Nephron (organoid): ENCODE results near the gene ABHD4.

Source experiments
- H3K27ac Mint-ChIP-seq, 3 experiments: 2 replicates each; pipeline ENCODE4 v1.8.0; 2020; ENCODE audit warnings: mixed read lengths in 3 of 3, mild to moderate bottlenecking in 2 of 3, moderate library complexity in 1 of 3
- H3K27me3 Mint-ChIP-seq: 2 replicates; pipeline ENCODE4 v1.8.0; 2021; ENCODE audit warnings: low read depth, mild to moderate bottlenecking, moderate library complexity, mixed read lengths
- H3K36me3 Mint-ChIP-seq: 2 replicates; pipeline ENCODE4 v1.8.0; 2020; ENCODE audit warnings: low read depth, mixed read lengths
- H3K4me1 Mint-ChIP-seq: 2 replicates; pipeline ENCODE4 v1.8.0; 2020; ENCODE audit warnings: mixed read lengths
- H3K4me3 Mint-ChIP-seq, 3 experiments: 2 replicates each; pipeline ENCODE4 v1.8.0; 2020; ENCODE audit warnings: mild to moderate bottlenecking in 3 of 3, mixed read lengths in 3 of 3, moderate library complexity in 2 of 3
- H3K9me3 Mint-ChIP-seq: 2 replicates; pipeline ENCODE4 v1.8.0; 2020; ENCODE audit warnings: mixed read lengths
- CTCF ChIP-seq, 3 experiments: fragments of 200-600 bp; sonication (generic); IDR thresholded peaks; one replicate each; pipeline ENCODE4 v1.5.0; 2021; ENCODE audit warnings: antibody characterized with exemption in 3 of 3; ENCODE audit not compliant: unreplicated experiment in 3 of 3

The ABHD4 gene, protein sequence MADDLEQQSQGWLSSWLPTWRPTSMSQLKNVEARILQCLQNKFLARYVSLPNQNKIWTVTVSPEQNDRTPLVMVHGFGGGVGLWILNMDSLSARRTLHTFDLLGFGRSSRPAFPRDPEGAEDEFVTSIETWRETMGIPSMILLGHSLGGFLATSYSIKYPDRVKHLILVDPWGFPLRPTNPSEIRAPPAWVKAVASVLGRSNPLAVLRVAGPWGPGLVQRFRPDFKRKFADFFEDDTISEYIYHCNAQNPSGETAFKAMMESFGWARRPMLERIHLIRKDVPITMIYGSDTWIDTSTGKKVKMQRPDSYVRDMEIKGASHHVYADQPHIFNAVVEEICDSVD

GRCh38 chr14:22598099-22598895 lies at the start of gene ABHD4:
ABHD4 (plus strand) TSS chr14:22598300; CDS start chr14:22598307, 7 bp downstream.
- TF ChIP-seq CTCF (IDR thresholded peaks at IDR 0.05; ENCODE audit: unreplicated experiment in 3 of 3): no peak
- peak within 1 kb of the TSS; percentile 80 to 92 (median 91) for H3K27ac Mint-ChIP-seq
- H3K9me3 Mint-ChIP-seq: no peaks in the 10 kb centered on the region
- peaks cover 17% of the 10 kb centered on the region for H3K36me3 Mint-ChIP-seq
- peak within 1 kb of the TSS; percentile 93 to 97 (median 97) for H3K4me3 Mint-ChIP-seq
- peaks cover 6% of the 10 kb centered on the region for H3K27me3 Mint-ChIP-seq
- peaks cover 17% of the 10 kb centered on the region for H3K4me1 Mint-ChIP-seq

GRCh38 chr14:22549324-22549962 lies 48.7 kb upstream of the ABHD4 start:
- Mint-ChIP-seq H3K36me3 (no peaks in the 10 kb centered on the region), H3K4me3 (no peak overlapping the region), H3K27me3 (peaks cover 9% of the 10 kb centered on the region), H3K9me3 (no peaks in the 10 kb centered on the region), H3K27ac (peak overlapping the region; percentile 80 to 97 (median 93)), H3K4me1 (peaks cover 66% of the 10 kb centered on the region)
- TF ChIP-seq CTCF (IDR thresholded peaks at IDR 0.05; ENCODE audit: unreplicated experiment in 3 of 3): no peak

- Mint-ChIP-seq H3K36me3 (no peaks in the 10 kb centered on the region), H3K27me3 (peaks cover 8% of the 10 kb centered on the region), H3K27ac (peak overlapping the region; percentile 80 to 97 (median 93))
Measured at GRCh38 chr14:22549981-22550673, 48.0 kb upstream of the ABHD4 start.

DNA sequence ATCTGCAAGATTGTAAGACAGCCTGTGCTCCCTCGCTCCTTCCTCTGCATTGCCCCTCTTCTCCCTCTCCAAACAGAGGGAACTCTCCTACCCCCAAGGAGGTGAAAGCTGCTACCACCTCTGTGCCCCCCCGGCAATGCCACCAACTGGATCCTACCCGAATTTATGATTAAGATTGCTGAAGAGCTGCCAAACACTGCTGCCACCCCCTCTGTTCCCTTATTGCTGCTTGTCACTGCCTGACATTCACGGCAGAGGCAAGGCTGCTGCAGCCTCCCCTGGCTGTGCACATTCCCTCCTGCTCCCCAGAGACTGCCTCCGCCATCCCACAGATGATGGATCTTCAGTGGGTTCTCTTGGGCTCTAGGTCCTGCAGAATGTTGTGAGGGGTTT lies 46.5 kb upstream of the ABHD4 start:
- no peak for TF ChIP-seq CTCF (IDR thresholded peaks at IDR 0.05; ENCODE audit: unreplicated experiment in 3 of 3)
- peak overlapping the region; percentile 57 to 97 (median 93) for H3K27ac Mint-ChIP-seq
- no peaks in the 10 kb centered on the region for H3K9me3 Mint-ChIP-seq
- H3K4me1 Mint-ChIP-seq: peaks cover 54% of the 10 kb centered on the region
- no peaks in the 10 kb centered on the region for H3K36me3 Mint-ChIP-seq
- H3K4me3 Mint-ChIP-seq: no peak overlapping the region
- peaks cover 8% of the 10 kb centered on the region for H3K27me3 Mint-ChIP-seq

More at GRCh38 chr14:22549981-22550673, 48.0 kb upstream of the ABHD4 start:
- Mint-ChIP-seq H3K4me1 (peaks cover 65% of the 10 kb centered on the region), H3K9me3 (no peaks in the 10 kb centered on the region), H3K4me3 (peak overlapping the region in 1 of 3 experiments; percentile 48)
- TF ChIP-seq CTCF (IDR thresholded peaks at IDR 0.05; ENCODE audit: unreplicated experiment in 3 of 3): no peak

DNA sequence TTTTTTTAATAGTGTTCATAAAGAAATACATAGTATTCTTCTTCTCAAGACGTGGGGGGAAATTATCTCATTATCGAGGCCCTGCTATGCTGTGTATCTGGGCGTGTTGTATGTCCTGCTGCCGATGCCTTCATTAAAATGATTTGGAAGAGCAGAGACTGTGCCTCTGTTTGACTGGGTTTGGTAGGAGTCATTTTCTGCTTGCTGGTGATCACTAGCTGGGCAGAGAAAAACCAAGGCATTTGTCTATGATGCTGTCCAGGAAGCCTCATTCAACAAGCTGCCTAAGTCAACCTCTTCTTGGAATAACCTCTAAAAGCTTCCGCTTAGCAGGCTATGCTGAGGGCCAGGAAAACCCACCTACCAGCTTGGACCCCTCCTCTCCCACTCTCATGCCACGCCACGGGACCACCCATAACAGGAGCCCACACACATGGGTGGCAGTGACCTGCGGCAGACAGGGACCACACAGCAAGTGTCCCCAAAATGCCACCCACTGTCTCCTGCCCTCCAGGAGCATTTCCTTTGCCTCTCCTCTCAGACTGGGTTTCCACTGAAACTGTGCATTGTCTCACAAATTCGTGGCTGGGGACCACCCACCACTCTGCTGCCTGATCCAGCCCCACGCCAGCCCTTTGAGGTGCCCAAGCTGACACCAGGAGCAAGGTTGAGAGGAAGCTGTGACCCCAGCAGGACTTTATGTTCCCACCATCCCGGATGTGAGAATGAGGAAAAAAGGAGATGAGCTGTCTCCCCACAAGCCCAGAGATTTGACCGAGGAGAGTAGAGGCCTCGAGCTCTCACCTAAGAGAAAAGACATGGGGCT lies 45.9 kb upstream of the ABHD4 start:
- peak overlapping the region; percentile 57 to 97 (median 93) for H3K27ac Mint-ChIP-seq
- no peaks in the 10 kb centered on the region for H3K36me3 Mint-ChIP-seq
- H3K9me3 Mint-ChIP-seq: no peaks in the 10 kb centered on the region
- H3K4me3 Mint-ChIP-seq: no peak overlapping the region
- peaks cover 53% of the 10 kb centered on the region for H3K4me1 Mint-ChIP-seq
- TF ChIP-seq CTCF (IDR thresholded peaks at IDR 0.05; ENCODE audit: unreplicated experiment in 3 of 3): no peak
- H3K27me3 Mint-ChIP-seq: peaks cover 11% of the 10 kb centered on the region
